Measurements from ENCODE around the gene CLDN5.

- TF ChIP-seq CTCF (conservative IDR thresholded peaks at IDR 0.05 in 1 of 2, IDR thresholded peaks at IDR 0.05 in 1 of 2; ENCODE audit: extremely low read depth in 1 of 2, insufficient read depth in 1 of 2, low read depth in 1 of 2, low read length in 2 of 2) (no peak), EZH2 (IDR thresholded peaks at IDR 0.05; ENCODE audit: borderline replicate concordance, low read length) (no peak)
Measured at GRCh38 chr22:19497245-19497644, 27.0 kb downstream of the CLDN5 start.
